ENCODE measurements around the gene METTL26.
A peak's percentile ranks its signal among the peaks of the same experiment; 100 is the strongest.

METTL26 gene

GRCh38 chr16:674968-675883 is 39.1 kb upstream of the METTL26 start, which contains the start of gene RHBDL1:
RHBDL1 (plus strand) TSS chr16:675671; CDS start chr16:675791, 120 bp downstream.
- no peak for DNase-seq

GRCh38 chr16:674214-674881 is 38.2 kb upstream of the METTL26 start:
- DNase-seq, result no peak

DNA sequence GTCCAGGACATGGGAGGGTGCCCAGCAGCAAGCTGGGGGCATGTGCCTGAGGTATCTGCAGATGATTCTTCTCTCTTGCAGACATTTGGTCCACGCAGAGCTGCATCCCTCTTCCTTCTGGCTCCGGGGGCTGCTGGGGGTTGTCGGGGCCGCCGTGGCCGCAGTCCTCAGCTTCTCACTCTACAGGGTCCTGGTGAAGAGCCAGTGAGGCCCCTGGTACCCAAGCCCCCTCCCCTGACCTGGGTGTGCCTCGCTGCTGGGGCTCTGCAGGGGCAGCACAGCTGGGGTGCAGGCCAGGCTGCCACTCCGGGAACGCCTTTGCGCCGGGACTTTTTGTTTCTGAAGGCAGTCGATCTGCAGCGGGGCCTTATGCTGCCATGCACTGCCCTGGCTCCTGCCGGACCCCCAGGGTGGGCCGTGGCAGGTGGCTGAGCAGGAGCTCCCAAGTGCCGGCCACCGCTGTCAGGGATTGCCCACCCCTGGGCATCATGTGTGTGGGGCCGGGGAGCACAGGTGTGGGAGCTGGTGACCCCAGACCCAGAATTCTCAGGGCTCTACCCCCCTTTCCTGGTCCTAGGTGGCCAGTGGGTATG is 37.4 kb upstream of the METTL26 start:
- no peak for DNase-seq

- no peak for DNase-seq
Observed at GRCh38 chr16:672851-673250, 36.7 kb upstream of the METTL26 start.

DNA sequence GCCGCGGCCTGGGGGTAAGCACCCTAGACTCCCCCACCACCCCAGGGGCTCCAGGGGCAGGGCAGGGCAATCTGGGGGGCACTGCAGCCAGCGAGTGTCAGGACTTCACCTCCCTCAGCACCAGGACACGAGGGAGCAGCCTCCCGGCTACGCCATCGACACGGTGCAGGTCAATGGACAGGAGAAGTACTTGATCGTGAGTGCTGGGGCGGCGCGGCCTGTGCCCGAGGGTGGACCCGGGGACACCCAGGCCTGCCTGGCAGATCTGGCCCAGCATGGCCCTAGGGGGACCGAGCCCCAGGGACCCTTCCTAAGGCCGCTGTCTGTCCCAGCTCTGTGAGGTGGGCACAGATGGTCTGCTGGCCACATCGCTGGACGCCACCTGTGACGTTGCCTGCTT is 36.3 kb upstream of the METTL26 start:
- DNase-seq, result no peak

DNA sequence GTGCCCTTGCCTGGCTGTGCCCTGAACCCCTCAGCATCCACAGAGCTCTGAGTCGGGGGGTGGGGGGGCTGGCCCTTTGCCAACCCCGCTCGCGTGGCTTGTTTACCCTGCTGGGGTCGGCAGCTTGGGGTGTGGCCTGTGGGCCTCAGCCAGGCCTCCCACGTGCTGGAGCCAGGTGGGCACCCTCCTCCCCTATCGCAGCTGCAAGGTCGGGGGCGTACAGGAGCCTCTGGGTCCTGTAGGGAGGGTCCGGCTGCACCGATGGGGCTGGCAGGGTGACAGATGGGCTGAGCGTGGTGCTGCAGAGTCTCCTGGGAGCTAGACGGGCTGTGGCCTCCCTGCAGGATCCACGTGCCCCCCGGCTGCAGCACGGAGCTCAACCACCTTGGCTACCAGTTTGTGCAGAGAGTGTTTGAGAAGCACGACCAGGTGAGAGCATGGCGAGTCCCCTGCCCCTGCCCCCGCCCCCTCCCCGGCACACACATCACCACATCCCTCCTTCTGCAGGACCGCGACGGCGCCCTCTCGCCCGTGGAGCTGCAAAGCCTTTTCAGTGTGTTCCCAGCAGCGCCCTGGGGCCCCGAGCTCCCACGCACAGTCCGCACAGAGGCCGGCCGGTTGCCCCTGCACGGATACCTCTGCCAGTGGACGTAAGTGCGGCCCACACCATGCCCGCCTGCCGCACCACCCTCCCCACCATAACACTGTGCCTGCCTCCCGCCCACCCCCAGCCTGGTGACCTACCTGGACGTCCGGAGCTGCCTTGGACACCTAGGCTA is 35.4 kb upstream of the METTL26 start:
- no peak for DNase-seq

GRCh38 chr16:670485-671352 is 34.6 kb upstream of the METTL26 start:
- DNase-seq, result no peak

DNA sequence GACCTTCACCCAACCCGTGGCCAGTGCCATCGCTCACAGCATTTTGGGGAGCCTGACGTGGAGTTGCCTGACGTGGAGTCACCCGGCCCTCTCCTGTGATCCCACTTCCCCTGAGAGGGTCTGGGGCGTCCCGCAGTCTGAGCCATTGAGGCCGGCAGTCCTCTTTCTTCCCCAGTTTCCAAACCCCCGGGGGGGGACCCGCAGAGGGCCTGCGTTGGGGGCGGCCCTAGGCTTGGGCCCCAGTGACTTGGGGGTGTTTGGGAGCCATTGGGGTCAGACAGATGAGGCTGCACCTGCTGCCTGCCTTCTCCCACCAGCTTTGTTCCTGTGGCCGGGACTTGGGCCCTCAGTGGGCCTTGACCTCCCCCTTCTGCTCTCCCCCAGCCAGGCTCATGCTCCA is 33.6 kb upstream of the METTL26 start:
- DNase-seq, result no peak

DNA sequence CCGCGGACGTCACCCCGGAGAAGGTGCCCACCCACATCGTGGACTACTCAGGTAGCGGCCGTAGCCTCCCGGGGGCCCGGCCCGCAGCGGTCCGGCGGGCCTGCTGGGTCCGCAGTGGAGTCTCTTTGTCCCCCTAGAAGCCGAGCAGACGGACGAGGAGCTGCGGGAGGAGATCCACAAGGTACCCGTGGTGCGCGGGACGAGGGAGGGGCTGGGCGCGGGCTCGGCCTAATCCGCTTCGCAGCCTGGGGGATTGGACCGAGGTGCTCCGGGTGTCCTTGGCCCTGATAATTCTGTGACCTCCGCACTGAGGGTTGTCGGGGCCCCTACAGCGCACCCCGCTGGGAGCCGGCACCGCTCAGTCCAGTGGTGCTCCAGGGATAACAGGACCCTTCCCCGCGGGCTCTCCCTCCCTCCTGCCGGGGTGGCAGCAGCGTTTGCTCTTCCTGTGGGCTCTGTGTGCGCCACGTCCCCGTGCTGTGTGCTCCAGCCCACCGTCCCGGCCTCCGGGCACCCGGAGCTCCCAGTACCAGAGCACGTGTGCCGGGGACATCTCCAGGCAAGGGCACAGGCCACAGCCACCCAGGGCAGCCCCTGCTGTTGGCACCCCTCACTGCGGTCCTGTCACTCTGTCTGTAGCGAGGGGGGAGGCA is 32.5 kb upstream of the METTL26 start:
- no peak for DNase-seq

DNA sequence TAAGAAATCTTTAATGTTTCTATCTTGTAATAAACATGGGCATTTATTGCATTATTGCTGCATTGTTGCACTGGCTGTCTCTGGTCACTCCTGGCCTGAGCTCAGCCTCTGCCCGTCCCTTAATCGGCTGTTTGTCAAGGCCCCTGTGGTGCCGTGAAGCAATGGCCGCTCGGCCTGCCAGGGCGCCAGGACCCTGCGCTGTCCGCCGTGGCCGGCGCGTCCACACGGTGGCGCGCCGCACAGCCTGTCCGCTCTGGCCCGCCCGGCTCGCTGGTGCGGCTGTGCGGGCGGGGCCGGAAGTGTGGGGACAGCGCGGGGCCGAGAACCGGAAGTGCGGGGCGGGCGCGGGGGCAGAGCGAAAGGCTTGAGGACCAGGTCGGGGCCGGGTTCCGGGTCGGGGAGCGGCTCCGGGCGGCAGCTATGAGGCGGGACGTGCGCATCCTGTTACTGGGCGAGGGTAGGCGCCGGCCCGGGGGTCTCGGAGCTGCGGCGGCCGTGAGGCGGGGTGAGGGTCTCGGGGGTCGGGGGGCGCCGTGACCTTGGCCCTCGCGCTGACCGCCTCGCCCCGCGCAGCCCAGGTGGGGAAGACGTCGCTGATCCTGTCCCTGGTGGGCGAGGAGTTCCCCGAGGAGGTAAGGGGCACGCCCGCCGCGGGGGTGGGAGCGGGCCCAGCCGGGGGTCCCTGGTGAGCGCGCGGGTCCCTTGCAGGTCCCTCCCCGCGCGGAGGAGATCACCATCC is 31.8 kb upstream of the METTL26 start, which contains the start of gene RHOT2:
RHOT2 (plus strand) TSS at position 353 of the 739 bp plus-strand sequence; CDS start at position 421, 68 bp downstream.
- DNase-seq, result peak; percentile 88 to 95

DNA sequence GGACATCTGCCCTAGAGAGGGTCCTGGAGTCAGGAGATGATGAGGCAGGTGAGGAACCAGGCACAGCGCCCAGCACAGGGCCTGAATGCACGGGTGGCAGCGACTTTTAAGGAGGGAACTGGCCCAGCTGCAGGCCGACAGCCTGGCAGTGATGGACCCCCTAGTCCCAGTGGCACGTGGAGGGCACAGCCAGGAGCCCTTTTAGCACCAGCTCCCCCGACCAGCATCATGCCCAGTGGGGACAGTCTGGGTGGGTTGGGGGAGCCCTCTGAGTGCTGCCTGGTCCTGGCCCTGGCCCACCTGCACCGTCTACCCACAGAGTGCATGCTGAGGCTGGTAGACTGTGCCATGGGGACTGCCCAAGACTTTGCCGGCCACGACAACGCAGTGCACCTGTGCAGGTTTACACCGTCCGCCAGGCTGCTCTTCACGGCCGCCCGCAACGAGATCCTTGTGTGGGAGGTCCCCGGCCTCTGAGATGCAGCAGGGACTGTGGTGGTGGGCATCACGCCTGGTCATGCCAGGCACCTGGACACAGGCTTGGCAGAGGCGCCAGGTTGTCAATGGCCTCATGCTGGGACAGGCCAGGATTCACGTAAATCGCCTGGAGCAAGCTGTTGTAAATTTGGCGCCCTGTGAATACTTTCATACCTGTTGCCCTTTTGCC is 31.1 kb upstream of the METTL26 start:
- DNase-seq, result no peak

- DNase-seq, result no peak
Observed at GRCh38 chr16:666572-666971, 30.5 kb upstream of the METTL26 start.

DNA sequence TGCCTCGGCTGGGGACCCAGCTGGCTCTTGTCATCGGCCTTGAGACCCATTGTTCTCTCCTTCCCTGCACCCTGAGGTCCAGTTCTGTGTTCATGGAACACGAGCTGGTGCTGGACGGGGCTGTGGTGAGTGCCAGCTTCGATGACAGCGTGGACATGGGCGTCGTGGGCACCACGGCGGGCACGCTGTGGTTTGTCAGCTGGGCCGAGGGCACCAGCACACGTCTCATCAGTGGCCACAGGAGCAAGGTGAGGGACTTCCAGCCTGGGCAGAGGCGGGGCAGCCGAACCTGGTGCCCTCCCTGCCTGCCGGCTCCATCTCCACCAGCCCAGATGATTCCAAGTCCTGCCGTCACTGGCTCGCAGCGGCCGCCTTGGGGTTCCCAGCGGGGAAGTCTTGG is 26.5 kb upstream of the METTL26 start:
- no peak for DNase-seq

DNA sequence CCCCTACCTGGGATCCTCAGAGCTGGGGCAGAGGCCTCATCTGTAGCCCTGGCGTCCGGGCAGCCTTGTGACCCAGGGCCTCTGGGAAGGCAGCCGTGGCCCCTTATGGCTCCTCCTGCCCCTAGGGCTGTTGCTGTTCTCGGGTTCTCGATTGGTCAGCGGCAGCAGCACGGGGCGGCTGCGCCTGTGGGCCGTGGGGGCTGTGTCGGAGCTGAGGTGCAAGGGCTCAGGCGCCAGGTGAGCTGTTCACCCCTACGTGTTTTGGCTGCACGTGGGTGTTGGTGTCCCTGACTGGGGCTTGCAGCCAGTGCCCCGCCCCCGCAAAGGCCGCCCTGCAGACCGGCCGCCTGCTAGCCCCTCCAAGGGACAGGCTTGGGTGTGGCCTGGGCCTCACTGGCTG is 26.0 kb upstream of the METTL26 start:
- no peak for DNase-seq

DNA sequence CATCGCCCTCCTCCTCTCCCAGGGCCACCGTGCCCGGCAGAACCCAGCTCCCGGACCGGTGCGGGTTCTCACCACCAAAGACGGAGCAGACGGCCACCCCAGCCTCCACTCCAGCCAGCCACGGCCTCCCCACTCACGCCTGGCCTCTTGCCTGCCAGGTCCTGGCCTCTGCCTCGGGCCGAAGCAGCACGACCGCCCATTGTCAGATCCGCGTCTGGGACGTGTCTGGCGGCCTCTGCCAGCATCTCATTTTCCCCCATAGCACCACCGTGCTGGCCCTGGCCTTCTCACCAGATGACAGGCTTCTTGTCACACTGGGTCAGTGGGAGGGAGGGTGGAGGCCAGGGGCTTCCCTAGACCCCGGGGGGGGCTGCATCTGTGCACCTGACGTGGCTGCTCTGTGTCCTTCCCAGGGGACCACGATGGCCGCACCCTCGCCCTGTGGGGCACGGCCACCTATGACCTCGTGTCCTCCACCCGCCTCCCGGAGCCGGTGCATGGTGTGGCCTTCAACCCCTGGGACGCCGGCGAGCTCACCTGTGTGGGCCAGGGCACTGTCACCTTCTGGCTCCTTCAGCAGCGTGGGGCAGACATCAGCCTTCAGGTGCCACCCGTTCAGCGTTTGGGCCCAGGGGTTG is 25.2 kb upstream of the METTL26 start:
- DNase-seq, result no peak

DNA sequence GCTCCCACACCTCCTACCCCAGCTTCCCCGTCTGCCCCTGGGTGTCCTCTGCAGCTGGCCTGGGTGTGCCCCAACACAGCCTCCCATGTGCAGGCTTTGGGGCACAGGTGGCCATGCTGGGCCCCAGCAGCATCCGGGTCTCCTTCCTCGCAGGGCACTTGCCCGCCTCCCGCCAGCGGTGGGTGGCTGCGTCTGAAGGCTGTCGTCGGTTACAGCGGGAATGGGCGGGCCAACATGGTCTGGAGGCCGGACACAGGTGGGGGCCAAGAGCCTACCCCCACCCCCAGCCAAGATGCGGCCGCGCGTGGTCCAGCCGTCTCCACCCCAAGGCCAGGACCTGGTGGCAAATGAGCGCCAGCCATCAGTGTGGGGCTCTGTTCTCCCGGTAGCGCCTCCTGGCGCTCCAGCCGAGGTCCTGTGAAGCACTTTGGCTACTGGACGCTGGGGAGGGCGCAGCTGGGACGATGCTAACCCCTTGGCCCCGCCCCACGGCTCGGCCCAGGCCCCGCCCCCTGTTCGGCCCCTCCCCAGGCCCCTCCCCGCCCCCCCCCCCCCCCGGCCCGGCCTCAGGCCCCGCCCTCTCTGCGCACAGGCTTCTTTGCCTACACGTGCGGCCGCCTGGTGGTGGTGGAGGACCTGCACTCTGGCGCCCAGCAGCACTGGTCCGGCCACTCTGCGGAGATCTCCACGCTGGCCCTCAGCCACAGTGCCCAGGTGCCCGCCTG is 24.5 kb upstream of the METTL26 start:
- DNase-seq, result peak; percentile 56 to 70

DNA sequence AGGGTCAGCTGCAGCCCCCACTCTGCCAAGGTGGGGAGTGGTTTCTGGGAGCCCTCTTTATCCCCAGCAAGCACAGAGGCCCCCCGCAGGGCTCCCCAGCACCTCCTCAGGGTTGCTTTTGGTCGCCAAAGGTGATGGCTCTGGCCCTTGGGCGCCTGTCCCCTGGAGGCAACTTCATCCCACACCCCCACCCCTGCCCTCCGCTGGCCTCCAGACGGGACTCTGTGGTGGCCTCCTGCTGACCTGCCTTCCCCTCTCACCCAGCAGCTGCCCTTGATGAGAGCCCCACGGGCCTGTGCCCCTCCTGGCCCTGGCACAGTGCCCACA is 24.0 kb upstream of the METTL26 start:
- no peak for DNase-seq

DNA sequence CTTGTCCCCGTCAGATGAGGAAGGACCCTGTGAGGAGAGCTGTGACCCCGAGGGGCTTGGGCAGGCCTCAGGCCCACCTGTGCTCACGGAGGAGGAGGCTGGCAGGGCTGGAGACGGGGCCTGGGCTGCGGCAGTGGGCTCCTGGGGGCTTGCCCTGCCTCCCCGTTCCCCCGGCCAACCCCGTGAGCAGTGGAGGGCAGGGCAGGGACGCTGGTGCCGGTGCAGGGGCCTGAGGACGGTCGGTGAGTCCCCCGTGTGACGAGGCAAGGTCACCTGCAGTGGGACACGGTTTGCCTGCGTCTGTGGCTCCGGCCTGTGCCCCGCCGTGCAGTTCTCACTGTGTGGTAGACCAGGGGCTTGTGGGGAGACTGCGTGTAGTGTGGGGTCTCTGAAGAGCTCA is 23.5 kb upstream of the METTL26 start:
- no peak for DNase-seq

Data from stimulated activated CD4-positive, alpha-beta T cell treated with anti-CD3 and anti-CD28 coated beads, Interleukin-4, amount 100 ng/mL, for 4 hours (primary cell).